ENCODE data around the gene LONP1. TPM values are rescaled to one million over a fixed set of nuclear protein-coding genes. Genes with fewer than 3 reads are reported as not detected.

LONP1 gene
- total and polyA plus RNA-seq, 2 experiments from 2014 or later: 77.5 to 119 TPM

DNA sequence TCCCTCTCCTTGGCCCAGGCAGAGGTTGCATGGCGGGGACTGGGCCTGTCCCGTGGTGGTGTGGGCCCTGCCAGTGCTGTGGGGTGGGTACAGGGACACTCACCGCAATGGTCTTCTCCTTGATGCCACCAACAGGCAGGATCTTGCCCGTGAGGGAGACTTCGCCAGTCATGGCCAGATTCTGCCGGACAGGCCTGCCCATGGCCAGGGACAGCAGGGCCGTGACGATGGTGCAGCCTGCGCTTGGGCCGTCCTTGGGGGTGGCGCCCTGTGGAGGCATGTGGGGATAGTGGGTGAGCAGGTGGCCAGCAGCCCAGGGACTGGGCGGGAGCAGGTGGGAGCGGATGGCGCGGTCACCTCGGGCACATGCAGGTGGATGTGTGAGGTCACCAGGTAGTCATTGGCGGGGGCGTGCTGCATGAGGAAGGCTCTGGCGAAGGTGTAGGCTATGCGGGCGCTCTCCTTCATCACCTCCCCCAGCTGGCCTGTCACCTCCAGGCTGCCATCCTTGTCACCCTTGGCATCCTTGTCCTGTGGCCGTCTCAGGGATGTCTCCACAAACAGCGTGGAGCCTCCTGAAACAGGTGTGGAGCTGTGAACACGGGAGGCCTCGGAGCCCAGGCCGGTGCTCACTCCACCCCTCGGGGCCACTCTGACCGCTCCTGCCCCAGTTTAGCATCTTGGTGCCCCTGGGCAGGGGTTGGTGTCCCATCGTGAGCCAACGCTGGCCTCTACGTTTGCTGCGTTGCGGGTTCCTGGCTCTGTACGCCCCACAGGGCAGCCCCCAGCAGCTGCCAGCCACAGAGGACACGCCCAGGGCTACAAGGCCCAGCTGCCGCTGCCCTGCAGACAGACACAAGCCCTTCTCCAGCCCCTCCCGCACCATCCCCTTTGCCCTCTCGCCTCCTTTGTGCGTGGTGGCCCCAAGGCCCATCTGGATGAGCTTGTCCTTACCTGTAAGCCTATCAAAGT lies 26.5 kb downstream of the LONP1 start:
- Histone ChIP-seq H3K4me3 (no peak overlapping the region), H3K27ac (peak overlapping the region; percentile 77), H3K9ac (no peak overlapping the region), H2AFZ (no peak overlapping the region), H3K4me1 (ENCODE audit: insufficient read depth) (no peaks in the 10 kb centered on the region), H3K36me3 (ENCODE audit: low read depth) (peaks cover 19% of the 10 kb centered on the region; the same call in 1 of the 2 replicates), H3K9me3 (ENCODE audit: low read depth) (no peaks in the 10 kb centered on the region), H3F3A (ENCODE audit: insufficient read depth) (peaks cover 16% of the 10 kb centered on the region; the same call in 1 of the 2 replicates), H3K4me2 (ENCODE audit: unreplicated experiment) (no peak overlapping the region), H3K27me3 (replicated peaks; ENCODE audit: insufficient read depth) (no peaks in the 10 kb centered on the region), H3K9me2 (ENCODE audit: insufficient read depth) (no peaks in the 10 kb centered on the region), H3K79me2 (ENCODE audit: insufficient read depth) (peaks cover 66% of the 10 kb centered on the region), H4K20me1 (ENCODE audit: insufficient read depth) (peaks cover 9% of the 10 kb centered on the region; the same call in 1 of the 2 replicates)
- WGBS, 2 experiments (ENCODE audit: low coverage in 1 of 2, low lambda C conversion rate in 2 of 2, missing lambda C conversion rate in 2 of 2): 88 to 89% methylated on average over 36 to 39 of the region's 39 CpGs
- TF ChIP-seq EZH2phosphoT487 (IDR thresholded peaks at IDR 0.05; ENCODE audit: insufficient read depth, low read depth) (no peak), EZH2 (IDR thresholded peaks at IDR 0.05; ENCODE audit: insufficient read depth, poor library complexity, severe bottlenecking) (no peak)
- in situ Hi-C loops (cut with MboI): no loop called here
- DNase-seq: no peak

DNA sequence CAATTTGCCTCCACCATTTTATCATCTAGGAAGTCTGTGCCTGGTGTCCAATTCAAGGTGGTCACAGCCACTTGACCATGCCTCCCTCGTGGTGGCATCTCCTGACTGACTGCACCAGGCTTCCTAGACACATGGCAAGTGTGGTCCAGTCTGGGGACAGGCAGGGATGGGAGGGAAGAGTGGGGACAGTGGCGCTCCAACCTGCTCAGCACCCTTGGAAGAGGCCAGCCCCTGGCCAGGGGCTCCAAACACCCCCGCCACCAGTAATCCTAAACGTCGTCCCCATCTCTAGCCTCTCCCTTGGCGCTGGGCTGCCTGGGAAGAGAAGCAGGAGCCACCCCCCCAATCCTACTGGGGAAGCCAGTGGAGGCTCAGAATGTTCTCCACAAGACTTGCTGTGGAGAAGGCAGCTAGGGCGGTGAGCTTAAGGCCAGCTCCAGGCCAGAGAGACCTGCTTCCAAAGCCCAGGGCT lies 27.2 kb downstream of the LONP1 start:
- Histone ChIP-seq H3K9me3 (ENCODE audit: low read depth) (no peaks in the 10 kb centered on the region), H3K27me3 (replicated peaks; ENCODE audit: insufficient read depth) (no peaks in the 10 kb centered on the region), H4K20me1 (ENCODE audit: insufficient read depth) (peaks cover 9% of the 10 kb centered on the region; the same call in 1 of the 2 replicates), H2AFZ (no peak overlapping the region), H3K4me2 (ENCODE audit: unreplicated experiment) (peak overlapping the region; percentile 61), H3K9ac (peak overlapping the region; percentile 86; the same call in 1 of the 2 replicates), H3K9me2 (ENCODE audit: insufficient read depth) (no peaks in the 10 kb centered on the region), H3F3A (ENCODE audit: insufficient read depth) (peaks cover 16% of the 10 kb centered on the region; the same call in 1 of the 2 replicates), H3K79me2 (ENCODE audit: insufficient read depth) (peaks cover 66% of the 10 kb centered on the region), H3K36me3 (ENCODE audit: low read depth) (peaks cover 18% of the 10 kb centered on the region; the same call in 1 of the 2 replicates), H3K4me1 (ENCODE audit: insufficient read depth) (no peaks in the 10 kb centered on the region), H3K4me3 (no peak overlapping the region), H3K27ac (peak overlapping the region; percentile 77)
- WGBS, 2 experiments (ENCODE audit: low coverage in 1 of 2, low lambda C conversion rate in 2 of 2, missing lambda C conversion rate in 2 of 2): 77 to 81% methylated on average over 7 of the region's 7 CpGs
- DNase-seq: peak; percentile 43
- TF ChIP-seq EZH2phosphoT487 (IDR thresholded peaks at IDR 0.05; ENCODE audit: insufficient read depth, low read depth) (no peak), EZH2 (IDR thresholded peaks at IDR 0.05; ENCODE audit: insufficient read depth, poor library complexity, severe bottlenecking) (no peak)
- in situ Hi-C loops (cut with MboI): no loop called here

DNA sequence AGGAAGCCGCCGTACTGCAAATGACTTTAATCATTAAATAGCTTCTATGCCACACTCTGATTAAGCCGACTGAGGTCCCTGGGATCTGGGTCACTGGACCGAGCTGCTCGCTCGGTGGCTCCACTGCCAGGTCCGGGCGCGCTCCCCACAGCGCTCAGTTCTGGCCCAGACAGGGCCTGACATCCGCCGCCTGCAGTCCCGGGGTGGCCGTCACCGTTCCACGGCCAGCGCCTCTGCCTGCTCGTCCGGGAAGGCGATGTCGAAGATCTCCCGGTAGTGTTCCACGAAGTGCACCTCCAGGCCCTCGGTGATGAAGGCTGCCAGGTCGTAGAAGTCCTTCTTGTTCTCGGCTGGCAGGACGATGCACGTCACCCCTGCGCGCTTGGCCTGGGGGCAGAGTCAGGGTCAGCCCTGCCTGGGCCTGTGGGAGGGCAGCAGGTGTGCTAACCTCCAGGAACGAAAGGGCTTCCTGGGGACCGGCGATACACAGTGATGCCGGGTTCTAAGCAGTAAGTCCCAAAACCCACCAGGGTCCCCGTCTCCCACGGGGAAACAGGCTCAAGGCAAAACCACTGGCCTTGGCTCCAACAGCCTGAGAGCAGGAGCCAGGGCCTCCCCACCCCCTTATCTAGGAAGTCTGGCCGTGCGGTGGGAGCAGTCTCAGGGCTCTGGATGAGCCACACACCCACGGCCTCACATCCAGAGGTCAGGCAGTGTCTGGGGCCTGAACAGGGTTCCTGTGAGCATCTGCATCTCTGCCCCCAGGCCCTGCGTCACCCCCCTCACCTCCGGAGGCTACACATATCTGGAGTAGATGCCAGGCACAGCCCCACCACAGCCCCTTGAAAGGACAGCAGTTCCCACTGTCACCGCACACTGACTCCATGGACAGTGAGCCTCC lies 27.9 kb downstream of the LONP1 start:
- H3K36me3 ChIP-seq (ENCODE audit: low read depth): peaks cover 18% of the 10 kb centered on the region; the same call in 1 of the 2 replicates
- H2AFZ ChIP-seq: no peak overlapping the region
- no peaks in the 10 kb centered on the region for H3K9me3 ChIP-seq (ENCODE audit: low read depth)
- H3K4me2 ChIP-seq (ENCODE audit: unreplicated experiment): peak overlapping the region; percentile 61
- H3K79me2 ChIP-seq (ENCODE audit: insufficient read depth): peaks cover 66% of the 10 kb centered on the region
- no peak for TF ChIP-seq EZH2phosphoT487 (IDR thresholded peaks at IDR 0.05; ENCODE audit: insufficient read depth, low read depth)
- TF ChIP-seq EZH2 (IDR thresholded peaks at IDR 0.05; ENCODE audit: insufficient read depth, poor library complexity, severe bottlenecking): no peak
- DNase-seq: peak; percentile 69
- H3K27ac ChIP-seq: peak overlapping the region; percentile 77
- in situ Hi-C loops (cut with MboI): no loop called here
- no peaks in the 10 kb centered on the region for H3K4me1 ChIP-seq (ENCODE audit: insufficient read depth)
- peaks cover 9% of the 10 kb centered on the region; the same call in 1 of the 2 replicates for H4K20me1 ChIP-seq (ENCODE audit: insufficient read depth)
- peaks cover 15% of the 10 kb centered on the region; the same call in 1 of the 2 replicates for H3F3A ChIP-seq (ENCODE audit: insufficient read depth)
- no peaks in the 10 kb centered on the region for H3K27me3 ChIP-seq (replicated peaks; ENCODE audit: insufficient read depth)
- peak overlapping the region; percentile 84 for H3K4me3 ChIP-seq
- peak overlapping the region; percentile 86 for H3K9ac ChIP-seq
- H3K9me2 ChIP-seq (ENCODE audit: insufficient read depth): no peaks in the 10 kb centered on the region
- 43 to 50% methylated on average over 35 to 41 of the region's 42 CpGs for WGBS, 2 experiments (ENCODE audit: low coverage in 1 of 2, low lambda C conversion rate in 2 of 2, missing lambda C conversion rate in 2 of 2)

All from GM23248 (cell line).